Measurements from ENCODE around the gene PLCD1. TPM values are rescaled to one million over a fixed set of nuclear protein-coding genes. Genes with fewer than 3 reads are reported as not detected.

Gene PLCD1
- total and polyA plus RNA-seq, 2 of the 8 experiments (the other 6 are each of a cell fraction or from before 2014, with no cell fraction given), result 15.3 to 19.2 TPM

DNA sequence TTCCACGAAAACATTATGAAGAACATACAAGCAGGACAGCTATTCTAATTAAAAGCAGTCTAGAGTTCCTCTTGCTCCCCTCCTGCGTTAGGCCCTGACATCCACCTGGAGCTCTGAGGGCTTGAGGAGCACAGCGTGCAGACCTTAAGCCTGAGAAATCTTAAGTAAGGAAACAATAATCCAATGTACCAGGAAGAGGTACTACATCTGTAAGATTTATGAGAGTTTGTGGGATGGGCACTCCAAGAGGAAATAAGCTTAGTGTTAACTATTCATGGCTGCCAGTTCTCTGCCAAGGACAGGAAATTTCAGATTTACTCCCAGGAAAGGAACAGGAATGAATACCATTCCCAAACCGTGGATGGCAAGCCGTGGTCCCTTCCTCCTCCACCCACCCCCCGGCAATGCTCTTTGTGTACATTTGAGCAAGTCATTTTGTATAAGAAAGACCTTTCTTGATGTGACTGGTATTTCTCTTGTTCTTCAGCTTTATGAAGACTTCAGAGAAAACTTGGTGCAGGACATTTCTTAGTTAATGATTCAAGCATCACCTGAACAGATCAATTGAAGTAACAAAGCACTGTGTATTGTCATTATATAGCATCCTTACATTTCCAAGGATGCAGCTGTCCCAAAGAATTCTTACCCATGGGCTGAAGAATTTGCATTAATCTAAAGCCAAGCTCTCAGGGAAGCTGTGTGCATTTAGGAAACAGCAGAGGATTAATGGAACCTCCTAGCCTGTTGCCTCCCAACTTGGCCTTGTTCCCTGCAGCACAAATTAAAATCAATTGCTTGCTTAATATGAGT lies 67.6 kb downstream of the PLCD1 start:
- no peak overlapping the region for H3K4me3 ChIP-seq (ENCODE audit: extremely low read depth in 1 of 4, insufficient read depth in 2 of 4, low read depth in 3 of 4, low read length in 4 of 4)
- no peak overlapping the region for H3K14ac ChIP-seq (ENCODE audit: insufficient read length)
- H4K5ac ChIP-seq (ENCODE audit: insufficient read length, low read depth, low read length), result no peak overlapping the region
- CTCF ChIA-PET (ENCODE audit: partially characterized antibody), result interaction anchor here (0.8 to 7.2 kb wide), 7 partner anchors 8 to 51 kb away, joined by 3 to 60 read pairs (median 6); no protein-coding TSS in a partner anchor
- no peaks in the 10 kb centered on the region for H3K79me2 ChIP-seq (ENCODE audit: control insufficient read depth in 1 of 2, insufficient read depth in 2 of 2, low read length in 2 of 2)
- POLR2A ChIA-PET (ENCODE audit: partially characterized antibody), result no interaction called here
- H3K27ac ChIP-seq (ENCODE audit: low read depth, low read length), result no peak overlapping the region
- H2AK5ac ChIP-seq (ENCODE audit: low read depth, low read length), result no peak overlapping the region; the same call in 1 of the 2 replicates
- DNase-seq (ENCODE audit: low read depth in 1 of 2, low spot score in 2 of 2) (peak in 1 of 2 experiments; percentile 33), FAIRE-seq (no peak)
- H3K23me2 ChIP-seq (ENCODE audit: low read depth, low read length), result no peaks in the 10 kb centered on the region
- H3K23ac ChIP-seq (ENCODE audit: insufficient read length), result no peak overlapping the region
- H4K91ac ChIP-seq (replicated peaks; ENCODE audit: insufficient read length, low read length), result no peak overlapping the region
- H3K9ac ChIP-seq (replicated peaks in 1 of 4; ENCODE audit: extremely low read depth in 1 of 4, low read depth in 3 of 4, low read length in 3 of 4), result no peak overlapping the region
- peaks cover 0 to 14% (median 12%) of the 10 kb centered on the region in 4 experiments; a peak in 3 of 7 replicates for H3K4me1 ChIP-seq (replicated peaks in 1 of 4; ENCODE audit: control insufficient read depth in 3 of 4, insufficient read depth in 4 of 4, low read length in 3 of 4)
- no peaks in the 10 kb centered on the region for H3K9me3 ChIP-seq (ENCODE audit: insufficient read depth in 2 of 2, low read depth in 1 of 2, low read length in 1 of 2)
- no peaks in the 10 kb centered on the region for H3K79me1 ChIP-seq (ENCODE audit: low read depth, low read length)
- no peak overlapping the region for H3K56ac ChIP-seq (replicated peaks; ENCODE audit: insufficient read length, low read depth, low read length)
- H4K20me1 ChIP-seq (replicated peaks in 1 of 2; ENCODE audit: control insufficient read depth in 1 of 2, insufficient read depth in 2 of 2, low read length in 2 of 2), result no peaks in the 10 kb centered on the region
- H3K4ac ChIP-seq (replicated peaks; ENCODE audit: insufficient read length, low read depth, low read length), result no peak overlapping the region
- H3K18ac ChIP-seq (ENCODE audit: extremely low read depth, low read length), result no peak overlapping the region
- no peak overlapping the region for H4K8ac ChIP-seq (ENCODE audit: extremely low read depth, insufficient read depth, low read length)
- H3K4me2 ChIP-seq (ENCODE audit: insufficient read depth in 1 of 2, low read depth in 2 of 2, low read length in 2 of 2), result peak overlapping the region; percentile 21 to 48; a peak in 3 of 4 replicates
- 67% methylated on average over 6 of the region's 6 CpGs; no CpG with 5 or more reads in 1 of the 2 experiments for WGBS, 2 experiments (ENCODE audit: extremely low coverage in 1 of 2, insufficient coverage in 1 of 2, insufficient read length in 1 of 2, insufficient replicate concordance in 2 of 2, low coverage in 1 of 2, low lambda C conversion rate in 2 of 2, missing lambda C conversion rate in 1 of 2)
- no peak overlapping the region for H2AFZ ChIP-seq (ENCODE audit: low read length)
- no peaks in the 10 kb centered on the region; a peak in 1 of 8 replicates for H3K36me3 ChIP-seq (ENCODE audit: control insufficient read depth in 2 of 4, insufficient read depth in 4 of 4, low read length in 3 of 4)
- TF ChIP-seq SAP30 (IDR thresholded peaks at IDR 0.05; ENCODE audit: insufficient read depth, insufficient replicate concordance, low read length) (no peak), POLR2AphosphoS5 (IDR thresholded peaks at IDR 0.05; ENCODE audit: low read depth, low read length) (no peak), YY1 (IDR thresholded peaks at IDR 0.05; ENCODE audit: low read depth, low read length) (no peak), SUZ12 (IDR thresholded peaks at IDR 0.05; ENCODE audit: low read length) (no peak), KDM5A (IDR thresholded peaks at IDR 0.05; ENCODE audit: low read length) (no peak), SP4 (IDR thresholded peaks at IDR 0.05; ENCODE audit: low read length) (no peak), JUN (IDR thresholded peaks at IDR 0.05; ENCODE audit: low read depth, low read length) (no peak), EGR1 (IDR thresholded peaks at IDR 0.05; ENCODE audit: borderline replicate concordance, low read depth, low read length) (no peak)
- H2BK5ac ChIP-seq (ENCODE audit: low read depth, low read length), result 0 out of 2 replicates have a peak overlapping the region, but pooled peaks have one; percentile 3
- H2BK12ac ChIP-seq (ENCODE audit: low read depth, low read length), result no peak overlapping the region
- H2BK15ac ChIP-seq (ENCODE audit: low read length), result no peak overlapping the region
- H2BK120ac ChIP-seq (replicated peaks; ENCODE audit: low read depth, low read length), result no peak overlapping the region
- H3K27me3 ChIP-seq (replicated peaks in 1 of 4; ENCODE audit: control insufficient read depth in 3 of 4, extremely low read depth in 1 of 4, insufficient read depth in 3 of 4, low read length in 3 of 4), result no peaks in the 10 kb centered on the region
- no peak overlapping the region for H2BK20ac ChIP-seq (ENCODE audit: low read length)
